GM23248 (cell line): Measurements from ENCODE around the gene CACNB2. TPM values are rescaled to one million over a fixed set of nuclear protein-coding genes. Genes with fewer than 3 reads are reported as not detected.

ENCODE experiments used
- DNase-seq: peaks from one replicate; pipeline ENCODE4 v3.0.0-alpha.2; 2015
- H2AFZ ChIP-seq: fragments of 200-600 bp; sonication (generic); 2 replicates; pipeline ENCODE4 v1.6.1; 2016; ENCODE audit warnings: antibody characterized with exemption
- H3F3A ChIP-seq: fragments of 200-600 bp; sonication (generic); 2 replicates; pipeline ENCODE4 v1.6.1; 2016; ENCODE audit warnings: mild to moderate bottlenecking, antibody characterized with exemption, mixed run types; ENCODE audit not compliant: insufficient read depth
- H3K27ac ChIP-seq: fragments of 200-600 bp; sonication (generic); 2 replicates; pipeline ENCODE4 v1.5.1; 2016; ENCODE audit warnings: mild to moderate bottlenecking
- H3K27me3 ChIP-seq: fragments of 200-600 bp; sonication (generic); replicated peaks from 2 replicates; pipeline ENCODE4 v1.6.1; 2016; ENCODE audit warnings: mild to moderate bottlenecking; ENCODE audit not compliant: insufficient read depth
- H3K36me3 ChIP-seq: fragments of 200-600 bp; sonication (generic); 2 replicates; pipeline ENCODE4 v1.6.1; 2016; ENCODE audit warnings: low read depth, mild to moderate bottlenecking
- H3K4me1 ChIP-seq: fragments of 200-600 bp; sonication (generic); 2 replicates; pipeline ENCODE4 v1.6.1; 2016; ENCODE audit warnings: mild to moderate bottlenecking; ENCODE audit not compliant: insufficient read depth
- H3K4me2 ChIP-seq: fragments of 200-600 bp; sonication (generic); one replicate; pipeline ENCODE4 v1.6.1; 2016; ENCODE audit warnings: mild to moderate bottlenecking; ENCODE audit not compliant: unreplicated experiment
- H3K4me3 ChIP-seq: fragments of 200-600 bp; sonication (generic); 2 replicates; pipeline ENCODE4 v1.5.1; 2016; ENCODE audit warnings: mild to moderate bottlenecking
- H3K79me2 ChIP-seq: fragments of 200-600 bp; sonication (generic); 2 replicates; pipeline ENCODE4 v1.6.1; 2016; ENCODE audit warnings: mild to moderate bottlenecking; ENCODE audit not compliant: insufficient read depth
- H3K9ac ChIP-seq: fragments of 200-600 bp; sonication (generic); 2 replicates; pipeline ENCODE4 v1.6.1; 2016; ENCODE audit warnings: mild to moderate bottlenecking
- H3K9me2 ChIP-seq: fragments of 200-600 bp; sonication (generic); 2 replicates; pipeline ENCODE4 v1.6.1; 2016; ENCODE audit warnings: mixed run types, mild to moderate bottlenecking, moderate library complexity; ENCODE audit not compliant: insufficient read depth
- H3K9me3 ChIP-seq: fragments of 200-600 bp; sonication (generic); one replicate; pipeline ENCODE4 v1.6.1; 2017; ENCODE audit warnings: low read depth
- H4K20me1 ChIP-seq: fragments of 200-600 bp; sonication (generic); 2 replicates; pipeline ENCODE4 v1.6.0; 2016; ENCODE audit not compliant: insufficient read depth
- EZH2 ChIP-seq: fragments of 200-600 bp; sonication (generic); IDR thresholded peaks from 2 replicates; pipeline ENCODE4 v1.6.1; 2018; ENCODE audit warnings: antibody characterized with exemption, mild to moderate bottlenecking; ENCODE audit not compliant: insufficient read depth, poor library complexity, severe bottlenecking
- EZH2phosphoT487 ChIP-seq: fragments of 200-600 bp; sonication (generic); IDR thresholded peaks from 2 replicates; pipeline ENCODE4 v1.6.1; 2018; ENCODE audit warnings: antibody characterized with exemption, moderate library complexity, mild to moderate bottlenecking, low read depth; ENCODE audit not compliant: insufficient read depth
- WGBS, 2 experiments: methylation state at CpG; one replicate each; pipeline ENCODE4 v1.1.6; 2015 to 2017; ENCODE audit warnings: low lambda C conversion rate in 2 of 2, low coverage in 1 of 2; ENCODE audit errors: missing lambda C conversion rate in 2 of 2; 5-methylcytosine and 5-hydroxymethylcytosine counted together
- in situ Hi-C: fragments of 300-500 bp; cut with MboI; formaldehyde crosslinking; loops from 2 replicates; pipeline ENCODE4 v1.15.0; 2020
- polyA plus RNA-seq: library from polyadenylated mRNA; unstranded; fragments of >200 nt; fragmentation: Nextera tagmentation; extraction: Ambion mirVana; gene quantifications from 2 replicates; pipeline ENCODE4 v1.2.1, GENCODE V29; 2016
- total RNA-seq: library from RNA; depleted of rRNA; stranded (reverse); fragments of >200 nt; shearing (Covaris generic); gene quantifications from 2 replicates; pipeline ENCODE4 v1.2.3, GENCODE V29; 2014

CACNB2 gene
- total and polyA plus RNA-seq, 2 experiments from 2014 or later = 0.31 to 0.32 TPM

DNA sequence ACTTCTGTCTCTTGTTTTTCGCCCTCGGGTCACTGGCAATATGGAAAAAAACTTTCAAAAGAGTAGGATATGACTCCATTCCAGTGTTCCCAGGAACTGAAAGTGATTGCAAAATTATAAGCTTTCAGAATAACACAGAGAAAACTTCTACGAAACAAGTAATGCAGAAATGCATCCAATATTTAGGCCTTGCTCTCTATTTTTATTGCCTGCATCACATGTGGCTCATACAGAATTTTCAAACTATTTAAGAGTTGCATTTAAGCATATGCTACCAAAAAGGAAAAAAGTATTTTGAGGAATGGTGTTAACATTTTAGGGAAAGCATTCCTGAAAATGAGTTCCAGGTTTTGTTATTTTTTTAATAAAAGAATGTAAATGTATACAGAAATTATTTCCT lies 228.0 kb downstream of the CACNB2 start:
- Histone ChIP-seq H3K36me3 (no peaks in the 10 kb centered on the region), H3K27ac (no peak overlapping the region), H3K79me2 (no peaks in the 10 kb centered on the region), H2AFZ (no peak overlapping the region), H3F3A (no peaks in the 10 kb centered on the region), H3K4me1 (peaks cover 8% of the 10 kb centered on the region), H3K4me2 (no peak overlapping the region), H3K27me3 (no peaks in the 10 kb centered on the region), H3K9me2 (no peaks in the 10 kb centered on the region), H4K20me1 (no peaks in the 10 kb centered on the region), H3K4me3 (no peak overlapping the region), H3K9ac (no peak overlapping the region), H3K9me3 (no peaks in the 10 kb centered on the region)
- peak; percentile 1 for DNase-seq
- WGBS, 2 experiments = 67 to 75% methylated on average over 3 of the region's 3 CpGs
- TF ChIP-seq EZH2phosphoT487 (no peak), EZH2 (no peak)
- in situ Hi-C loops = no loop called here

DNA sequence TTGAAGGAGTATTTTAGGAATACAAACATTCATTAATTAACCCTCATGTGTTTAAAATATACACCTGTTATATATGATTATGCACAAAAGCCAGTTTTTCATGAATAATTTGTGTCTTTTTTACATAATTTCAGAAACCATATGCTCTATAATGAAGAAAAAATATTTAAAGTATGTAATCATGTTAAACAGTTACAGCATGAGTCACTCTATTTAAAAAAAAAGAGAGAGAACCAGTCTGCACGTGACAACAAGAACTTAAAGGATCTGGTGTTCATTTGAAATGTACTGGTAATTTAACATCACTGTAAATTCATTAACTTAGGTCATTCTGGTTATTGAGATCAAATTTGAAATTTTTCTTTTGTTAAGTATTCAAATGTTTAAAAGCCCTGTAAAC lies 228.5 kb downstream of the CACNB2 start:
- in situ Hi-C loops = no loop called here
- no peaks in the 10 kb centered on the region for H3K9me2 ChIP-seq
- H3K36me3 ChIP-seq = no peaks in the 10 kb centered on the region
- H3F3A ChIP-seq = no peaks in the 10 kb centered on the region
- peak; percentile 34 for DNase-seq
- H4K20me1 ChIP-seq = no peaks in the 10 kb centered on the region
- no peak overlapping the region for H3K9ac ChIP-seq
- no peak overlapping the region for H3K4me2 ChIP-seq
- TF ChIP-seq EZH2phosphoT487 (no peak), EZH2 (no peak)
- H3K27ac ChIP-seq = no peak overlapping the region
- H3K79me2 ChIP-seq = no peaks in the 10 kb centered on the region
- WGBS, 2 experiments = 42 to 67% methylated on average over 1 of the region's 1 CpG
- no peak overlapping the region for H2AFZ ChIP-seq
- H3K4me1 ChIP-seq = peaks cover 8% of the 10 kb centered on the region
- no peaks in the 10 kb centered on the region for H3K27me3 ChIP-seq
- no peaks in the 10 kb centered on the region for H3K9me3 ChIP-seq
- no peak overlapping the region for H3K4me3 ChIP-seq

GRCh38 chr10:18369859-18370473 lies 229.7 kb downstream of the CACNB2 start:
- H2AFZ ChIP-seq = no peak overlapping the region
- no peak for DNase-seq
- H3K27ac ChIP-seq = no peak overlapping the region
- no peaks in the 10 kb centered on the region for H3F3A ChIP-seq
- no peak overlapping the region for H3K9ac ChIP-seq
- peaks cover 8% of the 10 kb centered on the region for H3K4me1 ChIP-seq
- no peak overlapping the region for H3K4me2 ChIP-seq
- H3K36me3 ChIP-seq = no peaks in the 10 kb centered on the region
- 95 to 96% methylated on average over 4 of the region's 4 CpGs for WGBS, 2 experiments
- H3K9me3 ChIP-seq = no peaks in the 10 kb centered on the region
- H3K79me2 ChIP-seq = no peaks in the 10 kb centered on the region
- no peaks in the 10 kb centered on the region for H3K27me3 ChIP-seq
- no peaks in the 10 kb centered on the region for H3K9me2 ChIP-seq
- in situ Hi-C loops = no loop called here
- TF ChIP-seq EZH2phosphoT487 (no peak), EZH2 (no peak)
- no peak overlapping the region for H3K4me3 ChIP-seq
- H4K20me1 ChIP-seq = no peaks in the 10 kb centered on the region

DNA sequence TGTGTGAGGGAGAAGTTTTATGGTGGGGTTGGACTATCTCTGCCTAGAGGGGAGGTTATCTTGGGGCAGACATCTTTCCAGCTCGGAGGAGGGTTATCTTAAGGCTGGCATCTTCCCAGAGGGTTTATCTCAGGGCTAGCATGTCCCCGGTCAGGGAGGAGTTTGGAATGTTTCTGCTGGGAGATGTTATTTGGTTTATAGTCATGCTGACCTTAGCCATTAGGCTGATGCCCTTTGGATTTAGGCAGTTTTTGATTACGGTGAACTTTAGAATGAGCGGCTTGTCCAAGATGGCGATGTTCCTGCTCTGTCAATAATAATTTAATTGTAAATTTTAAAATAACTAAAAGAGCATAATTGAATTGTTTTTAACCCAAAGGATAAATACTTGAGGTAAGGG lies 236.4 kb downstream of the CACNB2 start:
- Histone ChIP-seq H3K27ac (no peak overlapping the region), H4K20me1 (no peaks in the 10 kb centered on the region), H3K4me1 (no peaks in the 10 kb centered on the region), H3K27me3 (no peaks in the 10 kb centered on the region), H3K9me3 (no peaks in the 10 kb centered on the region), H3K4me3 (no peak overlapping the region), H3K79me2 (no peaks in the 10 kb centered on the region), H2AFZ (no peak overlapping the region), H3F3A (no peaks in the 10 kb centered on the region), H3K4me2 (no peak overlapping the region), H3K9me2 (no peaks in the 10 kb centered on the region), H3K36me3 (no peaks in the 10 kb centered on the region), H3K9ac (no peak overlapping the region)
- no peak for TF ChIP-seq EZH2
- TF ChIP-seq EZH2phosphoT487 = no peak
- no peak for DNase-seq
- in situ Hi-C loops = no loop called here
- WGBS, 2 experiments = 66 to 67% methylated on average over 5 of the region's 5 CpGs

GRCh38 chr10:18377898-18378297 lies 237.7 kb downstream of the CACNB2 start:
- no peaks in the 10 kb centered on the region for H3K27me3 ChIP-seq
- no peak overlapping the region for H3K27ac ChIP-seq
- TF ChIP-seq EZH2 = no peak
- no peak for TF ChIP-seq EZH2phosphoT487
- H3K4me2 ChIP-seq = no peak overlapping the region
- no peaks in the 10 kb centered on the region for H3K9me3 ChIP-seq
- no peaks in the 10 kb centered on the region for H3K9me2 ChIP-seq
- H3K4me3 ChIP-seq = no peak overlapping the region
- no peak for DNase-seq
- H3K9ac ChIP-seq = no peak overlapping the region
- H3K36me3 ChIP-seq = no peaks in the 10 kb centered on the region
- H3K79me2 ChIP-seq = no peaks in the 10 kb centered on the region
- no peaks in the 10 kb centered on the region for H3F3A ChIP-seq
- 41 to 44% methylated on average over 2 of the region's 2 CpGs for WGBS, 2 experiments
- in situ Hi-C loops = no loop called here
- no peak overlapping the region for H2AFZ ChIP-seq
- H4K20me1 ChIP-seq = no peaks in the 10 kb centered on the region
- H3K4me1 ChIP-seq = no peaks in the 10 kb centered on the region
